Heart left ventricle (tissue), 13 donors: ENCODE data around the gene IVD.

Source experiments
- CTCF ChIP-seq, 12 donors: fragments of 200-600 bp; sonication (generic) in 4 of 12; IDR thresholded peaks; one replicate each; pipeline versions ENCODE4 v1.5.0 to v1.8.0; 2018 to 2022; ENCODE audit warnings: antibody characterized with exemption in 12 of 12, mild to moderate bottlenecking in 5 of 12
- POLR2A ChIP-seq, 2 donors: fragments of 450-650 bp; IDR thresholded peaks; one replicate each; pipeline ENCODE4 v1.6.1; 2017; ENCODE audit warnings: antibody characterized with exemption in 2 of 2, mild to moderate bottlenecking in 2 of 2, moderate library complexity in 2 of 2
- donor health status: ischemic (EF 13 %, LVEDD 7.1; RV severe dilation, severe dysfunction).
- donor health status: DM: no; HTN: yes; CAD: no.
- donor health status: DM: no; HTN: no; CAD: no.
- donor health status: ischemic (EF 25% LVEDD 6.9; RV normal size, moderate dysfunction).
- donor health status: ischemic (EF 25% LVEDD 5.7; RV mildly dilated, moderate dysfunction).
- donor health status: ischemic (EF 35%, LVEDD 5.7; RV mildly dilated, moderate dysfunction).
- donor health status: nonischemic (EF 11% LVEDD 7.7; RV severe dilation, severe dysfunction).
- donor health status: DM: yes; HTN: yes; CAD: no.
- donor health status: PGD.
- donor health status: ischemic (EF 29% LVEDD 5.4; RV normal size, mild dysfunction).
- donor health status: nonischemic (EF 23%, LVEDD 6.1; RV moderate dilation, normal function).

DNA sequence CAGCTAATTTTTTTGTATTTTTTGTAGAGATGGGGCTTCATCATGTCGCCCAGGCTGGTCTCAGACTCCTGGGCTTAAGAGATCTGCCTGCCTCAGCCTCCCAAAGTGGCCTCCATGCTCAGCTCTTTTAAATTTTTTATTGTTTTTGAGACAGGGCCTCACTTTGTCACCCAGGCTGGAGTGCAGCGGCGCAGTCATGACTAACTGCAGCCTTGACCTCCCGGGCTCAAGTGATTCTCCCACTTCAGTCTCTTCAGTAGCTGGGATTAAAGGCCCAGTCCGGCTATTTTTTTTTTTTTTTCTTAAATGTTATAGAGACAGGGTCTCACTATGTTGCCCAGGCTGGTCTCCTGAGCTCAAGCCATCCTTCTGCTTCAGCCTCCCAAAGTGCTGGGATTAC, 20.1 kb downstream of the IVD start:
- TF ChIP-seq CTCF (IDR thresholded peaks at IDR 0.05) = no peak
- no peak for TF ChIP-seq POLR2A (IDR thresholded peaks at IDR 0.05)
